Measurements from ENCODE around the gene TRDN. TPM values are rescaled to one million over a fixed set of nuclear protein-coding genes. Genes with fewer than 3 reads are reported as not detected.

TRDN gene
- total RNA-seq, 1 donor from 2014 or later: not detected

GRCh38 chr6:123580331-123580730 lies 56.4 kb downstream of the TRDN start:
- no peaks in the 10 kb centered on the region for H3K27me3 ChIP-seq (ENCODE audit: low read depth)
- H3K4me1 ChIP-seq: no peaks in the 10 kb centered on the region
- ATAC-seq (no peak), DNase-seq (no peak)
- H3K36me3 ChIP-seq: no peaks in the 10 kb centered on the region
- TF ChIP-seq CTCF (IDR thresholded peaks at IDR 0.05): no peak
- H3K4me3 ChIP-seq: no peak overlapping the region
- intact Hi-C loops (cut with DNase I): no loop called here
- no peaks in the 10 kb centered on the region for H3K9me3 ChIP-seq
- H3K27ac ChIP-seq: no peak overlapping the region

- H3K4me1 ChIP-seq: no peaks in the 10 kb centered on the region
- TF ChIP-seq CTCF (IDR thresholded peaks at IDR 0.05): no peak
- intact Hi-C loops (cut with DNase I): no loop called here
- no peaks in the 10 kb centered on the region for H3K36me3 ChIP-seq
- no peaks in the 10 kb centered on the region for H3K27me3 ChIP-seq (ENCODE audit: low read depth)
- DNase-seq (no peak), ATAC-seq (no peak)
- H3K27ac ChIP-seq: no peak overlapping the region
- H3K9me3 ChIP-seq: no peaks in the 10 kb centered on the region
- H3K4me3 ChIP-seq: no peak overlapping the region
Observed at GRCh38 chr6:123575188-123575587, 61.6 kb downstream of the TRDN start.

GRCh38 chr6:123570813-123571684 lies 65.7 kb downstream of the TRDN start:
- Histone ChIP-seq H3K9me3 (no peaks in the 10 kb centered on the region), H3K36me3 (no peaks in the 10 kb centered on the region), H3K4me1 (no peaks in the 10 kb centered on the region), H3K27me3 (ENCODE audit: low read depth) (no peaks in the 10 kb centered on the region), H3K27ac (no peak overlapping the region), H3K4me3 (no peak overlapping the region)
- intact Hi-C loops (cut with DNase I): no loop called here
- ATAC-seq (no peak), DNase-seq (no peak)
- TF ChIP-seq CTCF (IDR thresholded peaks at IDR 0.05): no peak

GRCh38 chr6:123569575-123569974 lies 67.2 kb downstream of the TRDN start:
- no peak for TF ChIP-seq CTCF (IDR thresholded peaks at IDR 0.05)
- Histone ChIP-seq H3K27ac (no peak overlapping the region), H3K27me3 (ENCODE audit: low read depth) (no peaks in the 10 kb centered on the region), H3K36me3 (no peaks in the 10 kb centered on the region), H3K9me3 (no peaks in the 10 kb centered on the region), H3K4me1 (no peaks in the 10 kb centered on the region), H3K4me3 (no peak overlapping the region)
- ATAC-seq: no peak
- DNase-seq: no peak
- intact Hi-C loops (cut with DNase I): no loop called here

- no peak overlapping the region for H3K4me3 ChIP-seq
- intact Hi-C loops (cut with DNase I): no loop called here
- no peak overlapping the region for H3K27ac ChIP-seq
- no peaks in the 10 kb centered on the region for H3K9me3 ChIP-seq
- ATAC-seq: no peak
- no peak for TF ChIP-seq CTCF (IDR thresholded peaks at IDR 0.05)
- no peak for DNase-seq
- H3K4me1 ChIP-seq: no peaks in the 10 kb centered on the region
- H3K36me3 ChIP-seq: no peaks in the 10 kb centered on the region
- no peaks in the 10 kb centered on the region for H3K27me3 ChIP-seq (ENCODE audit: low read depth)
Observed at GRCh38 chr6:123565529-123565928, 71.2 kb downstream of the TRDN start.
